Right lobe of liver (tissue), 4 donors: ENCODE measurements around the gene CDR2L.

Experiments used
- CTCF ChIP-seq, 4 donors: fragments of 200-600 bp in 3 of 4; fragments of 450-650 bp in 1 of 4; IDR thresholded peaks; one replicate each; pipeline versions ENCODE4 v1.5.1 to v1.8.0; 2016 to 2022; ENCODE audit warnings: antibody characterized with exemption in 4 of 4, mild to moderate bottlenecking in 2 of 4
- POLR2A ChIP-seq: fragments of 450-650 bp; IDR thresholded peaks from one replicate; pipeline ENCODE4 v1.6.1; 2017; ENCODE audit warnings: antibody characterized with exemption, mild to moderate bottlenecking
- donor health status: DM: no; HTN: no; CAD: no.
- donor health status: DM: no; HTN: no; CAD: no.
- donor health status: DM: no; HTN: yes; CAD: no.

- TF ChIP-seq CTCF (IDR thresholded peaks at IDR 0.05) = no peak
- TF ChIP-seq POLR2A = no peak
Observed at GRCh38 chr17:74970395-74970794, 17.0 kb upstream of the CDR2L start.
